ENCODE results near the gene BAIAP2L2.

GRCh38 chr22:38051900-38052862, 58.3 kb downstream of the BAIAP2L2 start:
- TF ChIP-seq REST (IDR thresholded peaks at IDR 0.05; ENCODE audit: insufficient read depth in 1 of 2, low read depth in 2 of 2, low read length in 2 of 2) (no peak), POLR2AphosphoS5 (IDR thresholded peaks at IDR 0.05; ENCODE audit: low read depth, low read length) (no peak), TAF1 (IDR thresholded peaks at IDR 0.05; ENCODE audit: borderline replicate concordance, insufficient read depth, low read length) (no peak)

Measured in PFSK-1 (cell line).